Bronchial smooth muscle cell (primary cell): ENCODE data around the gene MTCH2. TPM values are rescaled to one million over a fixed set of nuclear protein-coding genes. Genes with fewer than 3 reads are reported as not detected.

Source experiments
- total RNA-seq: library from RNA; depleted of rRNA; stranded (reverse); fragments of >200 nt; gene quantifications from 2 replicates; pipeline ENCODE4 v1.2.1, GENCODE V29; 2014

Gene MTCH2
- total RNA-seq: 51.9 and 60.4 TPM in 2 replicates

GRCh38 chr11:47642099-47642855 is at the start of gene MTCH2:
MTCH2 (minus strand) TSS chr11:47642559; CDS start chr11:47642465, 94 bp downstream.

DNA sequence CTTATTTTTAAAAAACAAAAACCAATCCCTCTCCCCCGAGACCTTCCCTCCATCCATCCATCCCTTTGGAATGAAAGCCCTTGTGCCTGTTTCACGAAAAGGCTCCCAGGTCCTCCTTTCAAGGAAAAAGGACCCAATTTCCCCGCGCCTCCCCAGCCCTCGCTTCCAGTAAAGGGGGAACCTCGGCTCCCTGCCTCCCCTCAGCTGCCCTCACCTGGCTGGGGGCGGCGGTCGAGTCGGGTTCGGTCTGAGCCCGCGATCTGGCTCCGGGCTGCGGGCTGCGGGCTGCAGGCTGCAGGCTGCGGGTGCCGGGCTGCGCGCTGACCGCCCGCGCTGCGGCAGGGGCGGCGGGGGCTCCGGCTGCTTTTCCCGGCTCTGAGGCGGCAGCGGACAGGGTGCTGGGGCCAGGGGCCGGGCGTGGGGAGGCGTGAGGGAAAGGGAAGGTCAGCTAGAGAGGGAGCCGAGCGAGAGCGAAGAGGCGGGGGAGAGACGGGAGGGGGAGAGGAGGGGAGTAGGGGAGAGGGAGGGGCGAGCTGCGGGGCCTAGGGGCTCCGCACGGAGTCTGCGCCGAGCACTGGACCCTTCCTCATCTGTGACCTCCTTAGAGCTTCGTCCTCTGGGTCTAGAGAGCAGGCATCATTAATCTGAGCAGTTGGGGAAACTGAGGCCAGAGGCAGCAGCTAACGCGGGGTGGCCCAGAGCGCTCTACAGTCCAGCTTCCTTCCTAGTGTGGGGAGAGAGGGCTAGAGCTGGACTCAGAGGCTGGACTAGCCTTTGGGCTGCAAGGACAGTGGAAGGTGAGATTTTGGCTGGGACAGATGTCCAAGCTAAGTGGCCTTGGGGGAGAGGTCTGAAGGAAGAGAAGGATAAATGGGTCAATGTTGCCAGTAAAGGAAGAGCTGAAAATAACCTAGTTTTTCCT is 48.2 kb downstream of the MTCH2 start, which contains the start of gene C1QTNF4:
TSS of gene C1QTNF4 (minus strand) at position 478 of the 922 bp plus-strand sequence. CDS start 3,601 bp downstream, outside the sequence.

DNA sequence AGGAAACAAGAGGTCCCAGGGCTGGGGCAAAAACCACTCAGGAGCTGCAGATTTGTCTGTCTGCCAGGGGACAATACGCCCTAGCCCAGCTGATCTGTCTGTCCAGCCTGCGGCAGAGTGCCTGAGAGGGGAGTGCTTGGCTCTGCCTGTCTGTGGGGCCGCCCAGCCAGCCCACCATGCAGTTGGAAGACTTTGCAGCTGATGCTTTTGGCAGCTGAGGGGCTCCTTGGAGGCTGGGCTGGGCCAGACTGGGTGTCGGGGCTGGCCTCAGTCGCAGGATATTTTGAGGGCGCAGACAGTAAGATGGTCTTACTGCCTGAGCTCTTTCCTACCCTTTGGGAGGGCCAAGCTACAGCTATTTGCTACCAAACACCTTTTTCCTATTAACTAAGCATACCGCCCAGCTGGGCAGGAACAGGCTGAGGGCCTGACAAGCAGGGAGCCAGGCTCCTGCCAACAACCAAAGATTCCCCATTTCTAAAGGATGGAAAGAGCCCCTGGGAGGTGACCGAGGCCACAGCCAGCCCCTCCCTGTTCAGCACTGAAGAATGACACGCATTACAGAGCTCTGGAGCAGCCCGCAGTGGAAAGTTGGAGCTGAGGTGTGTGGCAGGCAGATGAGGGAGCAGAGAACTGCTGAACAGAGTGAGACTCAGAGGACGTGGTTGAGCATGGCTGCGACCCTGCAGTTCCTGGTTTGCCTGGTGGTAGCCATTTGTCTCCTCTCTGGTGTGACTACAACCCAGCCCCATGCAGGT is 56.1 kb downstream of the MTCH2 start, which contains the start of gene FAM180B:
TSS of gene FAM180B (plus strand) at position 581 of the 758 bp plus-strand sequence. CDS start at position 672, 91 bp downstream.

GRCh38 chr11:47578524-47579494 is 63.5 kb downstream of the MTCH2 start, which contains the start of the genes KBTBD4 and NDUFS3:
KBTBD4 (minus strand) TSS chr11:47578970; CDS start chr11:47578951, 19 bp downstream.
NDUFS3 (plus strand) TSS chr11:47579074; CDS start chr11:47579092, 18 bp downstream.

Other genes starting within 250 kb of the MTCH2 start
- 36.7 and 49.2 TPM in 2 replicates for gene SLC39A13, start 234.0 kb downstream of the MTCH2 start, total RNA-seq
- gene PSMC3, start 216.1 kb downstream of the MTCH2 start, total RNA-seq: 159 and 200 TPM in 2 replicates
- gene RAPSN, start 193.4 kb downstream of the MTCH2 start, total RNA-seq: 0.16 and 0.34 TPM in 2 replicates
- gene CELF1, start 89.4 kb downstream of the MTCH2 start, total RNA-seq: 60.3 and 63.4 TPM in 2 replicates
- 60.1 and 60.3 TPM in 2 replicates for gene PTPMT1, start 77.0 kb downstream of the MTCH2 start, total RNA-seq
- gene KBTBD4, start 63.6 kb downstream of the MTCH2 start, total RNA-seq: 26.0 and 31.3 TPM in 2 replicates
- gene NDUFS3, start 63.5 kb downstream of the MTCH2 start, total RNA-seq: 65.1 and 93.6 TPM in 2 replicates
- gene FAM180B, start 55.9 kb downstream of the MTCH2 start, total RNA-seq: 0.09 and 0.16 TPM in 2 replicates
- gene C1QTNF4, start 48.1 kb downstream of the MTCH2 start, total RNA-seq: 0.16 and 0.17 TPM in 2 replicates
- gene AGBL2, start 72.8 kb upstream of the MTCH2 start, total RNA-seq: 1.1 and 3.7 TPM in 2 replicates
- gene FNBP4, start 124.8 kb upstream of the MTCH2 start, total RNA-seq: 54.7 and 57.1 TPM in 2 replicates
- gene NUP160, start 205.8 kb upstream of the MTCH2 start, total RNA-seq: 20.5 and 22.8 TPM in 2 replicates